DMS 273 (cell line): ENCODE results near the gene NPPA.
A peak's percentile ranks its signal among the peaks of the same experiment; 100 is the strongest.
"Not testable (repeated sequence)": the region's sequence is repeated elsewhere in the genome, so short reads cannot be mapped to it uniquely, and the experiment has no call there.

ENCODE experiments used
- DNase-seq: peaks from one replicate; lab custom pipeline; 2025; ENCODE audit not compliant: unreplicated experiment; lab: John Stamatoyannopoulos, UW

The NPPA gene

GRCh38 chr1:11817192-11817591, 30.4 kb downstream of the NPPA start:
- DNase-seq, result no peak

DNA sequence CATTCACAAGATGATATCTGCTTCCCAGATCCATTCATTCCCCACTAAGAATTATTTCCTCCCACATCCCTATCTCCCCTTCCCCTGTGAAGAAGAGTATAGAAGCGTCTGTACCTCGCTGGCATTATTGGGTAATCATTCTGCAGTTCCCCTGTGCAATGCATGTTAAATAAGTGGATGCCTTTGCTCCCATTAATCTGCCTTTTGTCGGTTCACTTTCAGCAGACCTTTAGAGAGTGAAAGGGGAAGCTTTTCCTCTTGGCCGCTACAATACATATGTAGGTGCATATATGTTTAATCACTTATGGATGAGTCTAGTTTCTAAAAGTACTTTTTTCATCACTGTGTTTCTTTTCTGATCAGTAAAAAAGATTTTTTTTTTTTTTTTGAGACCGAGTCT, 34.6 kb downstream of the NPPA start:
- no peak for DNase-seq

DNA sequence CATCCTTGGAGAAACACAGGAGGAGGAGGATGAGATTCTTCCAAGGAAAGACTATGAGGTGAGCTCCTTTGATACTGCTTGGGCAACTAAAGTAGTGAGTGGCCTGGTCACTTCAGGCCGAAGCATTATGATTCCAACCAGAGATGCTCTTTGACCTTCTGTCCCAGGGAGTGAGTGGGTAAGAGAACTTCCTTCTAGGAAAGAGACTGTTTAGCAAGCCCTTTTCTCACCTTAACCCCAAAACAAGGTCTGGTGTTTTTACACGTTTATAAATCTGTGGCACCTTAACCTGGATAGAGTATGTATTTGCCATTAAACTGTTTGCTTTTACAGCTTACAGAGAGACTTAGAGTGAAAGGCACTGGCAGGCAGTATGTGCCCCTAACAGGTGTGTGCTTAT, 40.5 kb downstream of the NPPA start:
- no peak for DNase-seq

GRCh38 chr1:11806307-11806936, 41.2 kb downstream of the NPPA start:
- peak; percentile 92 for DNase-seq

DNA sequence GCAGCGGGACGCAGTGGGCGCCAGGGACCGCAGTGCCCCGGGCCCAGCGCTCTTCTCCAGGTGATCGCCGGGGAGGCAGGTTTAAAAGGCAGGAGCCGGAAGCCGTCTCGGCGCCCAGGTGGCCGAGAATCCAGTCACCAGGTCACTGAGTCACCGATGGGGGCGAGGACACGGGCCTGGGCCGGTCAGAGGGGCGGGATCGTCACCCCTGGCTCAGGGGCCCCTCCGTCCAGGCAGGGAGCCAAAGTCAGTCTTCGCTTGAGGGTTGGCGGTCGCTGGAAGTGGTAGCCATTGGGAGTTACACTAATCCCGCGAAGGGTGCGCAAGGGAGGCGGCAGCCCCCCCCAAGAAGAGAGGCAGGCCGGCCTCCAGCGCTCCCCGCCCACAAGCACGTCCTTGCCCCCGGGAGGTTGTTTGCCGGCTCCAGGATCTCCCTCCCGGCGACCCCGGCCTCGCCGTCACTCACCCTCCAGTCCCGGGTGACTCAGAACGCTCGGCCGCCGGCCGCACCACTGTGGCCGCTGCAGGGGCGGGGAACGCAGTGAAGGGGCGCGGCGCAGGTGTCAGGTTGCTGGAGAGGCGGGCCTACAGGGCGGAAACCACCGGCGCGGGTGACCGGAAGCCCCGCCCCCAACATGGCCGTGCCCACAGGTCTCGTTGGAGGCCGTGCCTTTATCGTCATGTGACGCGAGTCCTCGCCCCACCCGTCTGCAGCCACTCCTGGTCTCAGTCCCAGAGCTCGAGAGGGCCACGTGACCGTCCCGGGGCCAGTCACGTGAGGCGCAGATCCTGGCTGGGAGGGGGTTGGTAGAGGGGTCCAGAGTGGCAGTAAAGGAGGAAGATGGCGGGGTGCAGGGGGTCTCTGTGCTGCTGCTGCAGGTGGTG, 41.9 kb downstream of the NPPA start, which contains the start of the genes CLCN6 and MTHFR:
Gene CLCN6, plus strand, starts transcription at position 770 of the 885 bp plus-strand sequence. Its CDS starts 72 bp downstream, at position 842.
Gene MTHFR, minus strand, starts transcription at position 543 of the 885 bp plus-strand sequence. CDS start 2,848 bp downstream, outside the sequence.
- DNase-seq, result peak; percentile 100

- DNase-seq, result peak; percentile 85
Measured at GRCh38 chr1:11804666-11805421, 42.7 kb downstream of the NPPA start.

GRCh38 chr1:11803924-11804665, 43.5 kb downstream of the NPPA start:
- DNase-seq, result not testable (repeated sequence)

GRCh38 chr1:11802973-11803885, 44.4 kb downstream of the NPPA start:
- DNase-seq, result peak; percentile 97

DNA sequence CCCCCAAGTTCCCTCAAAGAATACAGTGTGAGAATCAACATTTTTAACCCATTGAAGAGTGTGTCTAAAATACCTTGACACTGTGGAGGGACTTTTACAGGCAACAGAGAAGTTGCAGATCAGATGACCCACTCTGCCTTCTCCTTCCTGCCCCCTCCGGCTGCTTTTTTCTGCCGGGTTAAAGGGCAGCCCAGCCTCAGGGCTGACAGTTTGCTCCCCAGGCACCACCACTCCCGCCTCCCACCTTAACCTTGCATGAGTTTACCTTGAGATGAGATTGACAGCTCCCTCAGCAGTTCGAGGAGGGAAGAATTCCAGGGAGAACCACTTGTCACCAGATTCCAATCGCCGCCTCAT, 45.0 kb downstream of the NPPA start:
- no peak for DNase-seq

GRCh38 chr1:11800756-11801433, 46.7 kb downstream of the NPPA start:
- DNase-seq, result no peak

DNA sequence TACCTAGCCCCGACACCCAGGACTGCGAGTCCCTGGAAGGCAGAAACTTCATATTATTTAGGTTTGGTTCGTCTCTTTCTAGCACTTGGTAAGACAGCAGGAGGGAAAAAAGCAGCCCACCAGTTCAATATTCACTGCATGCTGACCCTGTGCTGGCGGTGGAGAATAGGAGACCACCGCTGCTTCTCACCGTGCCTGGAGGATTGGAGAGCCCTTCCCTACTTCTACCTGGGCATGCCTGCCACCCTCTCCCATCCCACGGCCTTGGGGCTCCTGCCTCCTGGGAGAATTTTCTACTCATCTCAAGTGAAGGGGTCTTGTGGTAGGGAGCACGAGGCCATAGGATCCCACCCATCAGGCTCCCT, 47.2 kb downstream of the NPPA start:
- DNase-seq, result no peak

- no peak for DNase-seq
Measured at GRCh38 chr1:11799896-11800295, 47.7 kb downstream of the NPPA start.

- DNase-seq, result no peak
Measured at GRCh38 chr1:11799099-11799498, 48.5 kb downstream of the NPPA start.

DNA sequence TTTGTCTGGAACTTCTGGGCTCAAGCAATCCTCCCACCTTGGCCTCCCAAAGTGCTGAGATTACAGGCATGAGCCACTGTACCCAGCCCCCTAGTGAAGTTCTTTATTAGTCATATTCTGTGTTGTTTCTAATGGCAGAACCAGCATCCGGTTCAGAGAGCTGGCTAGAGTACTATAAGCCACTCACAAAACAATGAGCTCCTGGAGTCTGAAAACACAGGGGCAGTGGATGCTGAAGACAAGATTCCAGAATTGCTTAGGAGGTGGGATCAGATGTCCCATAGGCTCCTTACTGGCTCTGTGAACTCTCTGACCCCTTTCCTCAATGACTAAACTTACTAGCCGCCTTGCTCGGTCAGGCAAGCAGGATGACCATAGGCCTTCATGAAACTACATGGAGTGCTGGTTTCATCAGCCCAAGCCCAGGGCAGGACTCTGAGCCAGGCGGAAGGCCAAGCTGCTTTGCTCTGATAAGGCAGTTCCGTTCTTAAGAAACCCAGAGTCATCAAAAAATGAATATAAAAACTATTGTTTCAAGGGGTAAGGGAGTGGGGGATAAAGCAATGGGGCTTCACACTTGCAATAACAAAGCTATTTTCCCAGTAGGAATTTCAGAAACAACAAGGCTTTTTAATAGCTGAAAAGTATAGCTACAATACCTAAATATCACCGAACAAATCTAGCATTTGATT, 49.9 kb downstream of the NPPA start:
- no peak for DNase-seq

DNA sequence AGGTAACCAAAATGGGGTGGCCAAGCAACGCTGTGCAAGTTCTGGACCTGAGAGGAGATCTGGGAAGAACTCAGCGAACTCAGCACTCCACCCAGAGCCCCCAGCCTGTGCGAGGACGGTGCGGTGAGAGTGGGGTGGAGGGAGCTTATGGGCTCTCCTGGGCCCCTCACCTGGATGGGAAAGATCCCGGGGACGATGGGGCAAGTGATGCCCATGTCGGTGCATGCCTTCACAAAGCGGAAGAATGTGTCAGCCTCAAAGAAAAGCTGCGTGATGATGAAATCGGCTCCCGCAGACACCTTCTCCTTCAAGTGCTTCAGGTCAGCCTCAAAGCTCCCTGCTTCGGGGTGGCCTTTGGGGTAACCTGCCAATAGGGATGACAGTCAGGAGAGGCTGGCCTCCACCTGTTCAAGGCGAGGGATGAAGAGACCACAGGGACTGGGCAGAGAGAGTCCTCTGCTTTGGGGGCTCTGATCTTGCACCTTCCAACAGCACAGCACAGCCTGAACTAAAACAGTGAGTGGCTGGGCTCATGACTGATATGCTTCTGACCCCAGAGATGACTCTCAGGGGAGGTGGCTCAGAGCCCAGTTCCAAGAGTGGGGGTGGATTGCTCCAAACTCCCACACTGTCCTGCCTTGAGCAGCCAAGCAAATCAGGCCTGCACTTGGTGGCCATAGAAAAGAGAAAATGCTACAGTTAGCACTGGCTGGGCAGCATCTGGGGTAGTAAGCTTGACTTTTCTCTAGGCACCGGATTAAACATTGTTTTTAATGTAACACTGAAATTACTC, 51.4 kb downstream of the NPPA start:
- no peak for DNase-seq
